HUES48 (cell line): ENCODE measurements around the gene SRGAP3.

Experiments used
- H3K27ac ChIP-seq: one replicate; pipeline ENCODE4 v1.7.0; 2013; ENCODE audit warnings: low read depth, low read length, inconsistent platforms
- H3K27me3 ChIP-seq: 2 replicates; pipeline ENCODE4 v1.6.1; 2013; ENCODE audit warnings: mild to moderate bottlenecking, low read length; ENCODE audit not compliant: control insufficient read depth, insufficient read depth
- H3K36me3 ChIP-seq: 2 replicates; pipeline ENCODE4 v1.6.1; 2013; ENCODE audit warnings: low read length; ENCODE audit not compliant: control insufficient read depth, insufficient read depth
- H3K4me1 ChIP-seq: 2 replicates; pipeline ENCODE4 v1.6.1; 2013; ENCODE audit warnings: mild to moderate bottlenecking, low read length; ENCODE audit not compliant: control insufficient read depth, insufficient read depth
- H3K4me3 ChIP-seq: 2 replicates; pipeline ENCODE4 v1.5.1; 2013; ENCODE audit warnings: mild to moderate bottlenecking, low read depth, low read length
- H3K9ac ChIP-seq: 2 replicates; pipeline ENCODE4 v1.6.1; 2013; ENCODE audit warnings: mild to moderate bottlenecking, low read depth, low read length, moderate library complexity
- H3K9me3 ChIP-seq: 2 replicates; pipeline ENCODE4 v1.6.1; 2013; ENCODE audit warnings: low read length; ENCODE audit not compliant: control insufficient read depth, insufficient read depth

The SRGAP3 gene

GRCh38 chr3:9067352-9067975, 182.0 kb downstream of the SRGAP3 start:
- Histone ChIP-seq H3K9me3 (peaks cover 3% of the 10 kb centered on the region; the same call in 1 of the 2 replicates), H3K9ac (no peak overlapping the region), H3K36me3 (no peaks in the 10 kb centered on the region), H3K4me3 (no peak overlapping the region), H3K27ac (no peak overlapping the region), H3K27me3 (no peaks in the 10 kb centered on the region), H3K4me1 (no peaks in the 10 kb centered on the region)

- H3K36me3 ChIP-seq: no peaks in the 10 kb centered on the region
- no peaks in the 10 kb centered on the region for H3K27me3 ChIP-seq
- H3K4me1 ChIP-seq: no peaks in the 10 kb centered on the region
- no peak overlapping the region for H3K9ac ChIP-seq
- H3K27ac ChIP-seq: no peak overlapping the region
- peaks cover 5% of the 10 kb centered on the region; the same call in 1 of the 2 replicates for H3K9me3 ChIP-seq
- H3K4me3 ChIP-seq: no peak overlapping the region
These were observed 182.7 kb downstream of the SRGAP3 start for GRCh38 chr3:9066775-9067174.

- no peak overlapping the region for H3K4me3 ChIP-seq
These were observed 183.3 kb downstream of the SRGAP3 start for GRCh38 chr3:9066141-9066540.

GRCh38 chr3:9064850-9065249, 184.6 kb downstream of the SRGAP3 start:
- H3K4me3 ChIP-seq: no peak overlapping the region
- H3K9me3 ChIP-seq: peaks cover 5% of the 10 kb centered on the region; the same call in 1 of the 2 replicates
- no peaks in the 10 kb centered on the region for H3K36me3 ChIP-seq
- H3K27ac ChIP-seq: no peak overlapping the region
- no peaks in the 10 kb centered on the region for H3K27me3 ChIP-seq
- no peaks in the 10 kb centered on the region for H3K4me1 ChIP-seq
- H3K9ac ChIP-seq: no peak overlapping the region

More at GRCh38 chr3:9066141-9066540, 183.3 kb downstream of the SRGAP3 start:
- H3K4me1 ChIP-seq: no peaks in the 10 kb centered on the region
- H3K9me3 ChIP-seq: peaks cover 5% of the 10 kb centered on the region; the same call in 1 of the 2 replicates
- no peak overlapping the region for H3K9ac ChIP-seq
- H3K36me3 ChIP-seq: no peaks in the 10 kb centered on the region
- no peaks in the 10 kb centered on the region for H3K27me3 ChIP-seq
- H3K27ac ChIP-seq: no peak overlapping the region

GRCh38 chr3:9064251-9064650, 185.2 kb downstream of the SRGAP3 start:
- Histone ChIP-seq H3K9me3 (peaks cover 5% of the 10 kb centered on the region; the same call in 1 of the 2 replicates), H3K36me3 (no peaks in the 10 kb centered on the region), H3K9ac (no peak overlapping the region), H3K27ac (no peak overlapping the region), H3K4me1 (no peaks in the 10 kb centered on the region), H3K4me3 (no peak overlapping the region), H3K27me3 (no peaks in the 10 kb centered on the region)

GRCh38 chr3:9062570-9062969, 186.9 kb downstream of the SRGAP3 start:
- Histone ChIP-seq H3K27me3 (no peaks in the 10 kb centered on the region), H3K9me3 (peaks cover 5% of the 10 kb centered on the region; the same call in 1 of the 2 replicates)

GRCh38 chr3:9061634-9062033, 187.8 kb downstream of the SRGAP3 start:
- Histone ChIP-seq H3K9me3 (peaks cover 5% of the 10 kb centered on the region; the same call in 1 of the 2 replicates), H3K27me3 (no peaks in the 10 kb centered on the region), H3K4me1 (no peaks in the 10 kb centered on the region), H3K36me3 (no peaks in the 10 kb centered on the region), H3K27ac (no peak overlapping the region), H3K4me3 (no peak overlapping the region), H3K9ac (no peak overlapping the region)

More at GRCh38 chr3:9062570-9062969, 186.9 kb downstream of the SRGAP3 start:
- H3K27ac ChIP-seq: no peak overlapping the region
- no peak overlapping the region for H3K9ac ChIP-seq
- H3K4me3 ChIP-seq: no peak overlapping the region
- no peaks in the 10 kb centered on the region for H3K36me3 ChIP-seq
- no peaks in the 10 kb centered on the region for H3K4me1 ChIP-seq

- Histone ChIP-seq H3K9me3 (peaks cover 5% of the 10 kb centered on the region; the same call in 1 of the 2 replicates), H3K27ac (no peak overlapping the region), H3K27me3 (no peaks in the 10 kb centered on the region), H3K4me1 (no peaks in the 10 kb centered on the region), H3K4me3 (no peak overlapping the region), H3K36me3 (no peaks in the 10 kb centered on the region), H3K9ac (no peak overlapping the region)
These were observed 189.7 kb downstream of the SRGAP3 start for GRCh38 chr3:9059489-9060400.

GRCh38 chr3:9056581-9056980, 192.9 kb downstream of the SRGAP3 start:
- Histone ChIP-seq H3K4me1 (no peaks in the 10 kb centered on the region), H3K27ac (no peak overlapping the region), H3K27me3 (no peaks in the 10 kb centered on the region)

GRCh38 chr3:9047452-9048346, 201.7 kb downstream of the SRGAP3 start:
- no peaks in the 10 kb centered on the region for H3K27me3 ChIP-seq
- no peaks in the 10 kb centered on the region; the same call in 1 of the 2 replicates for H3K4me1 ChIP-seq

More at GRCh38 chr3:9056581-9056980, 192.9 kb downstream of the SRGAP3 start:
- Histone ChIP-seq H3K9me3 (no peaks in the 10 kb centered on the region), H3K36me3 (no peaks in the 10 kb centered on the region), H3K4me3 (no peak overlapping the region), H3K9ac (no peak overlapping the region)

More at GRCh38 chr3:9047452-9048346, 201.7 kb downstream of the SRGAP3 start:
- no peak overlapping the region for H3K9ac ChIP-seq
- no peaks in the 10 kb centered on the region for H3K9me3 ChIP-seq
- H3K27ac ChIP-seq: no peak overlapping the region
- H3K36me3 ChIP-seq: no peaks in the 10 kb centered on the region
- H3K4me3 ChIP-seq: no peak overlapping the region
